GM12801 (cell line): ENCODE data around the gene DHX30.

Experiments used
- TF ChIP-seq, protein P1 (sequence below): IDR thresholded peaks from one replicate; pipeline ENCODE4 v1.5.1; 2011; ENCODE audit warnings: control low read depth; ENCODE audit not compliant: insufficient read length; ENCODE audit errors: extremely low read depth

The DHX30 gene

DNA sequence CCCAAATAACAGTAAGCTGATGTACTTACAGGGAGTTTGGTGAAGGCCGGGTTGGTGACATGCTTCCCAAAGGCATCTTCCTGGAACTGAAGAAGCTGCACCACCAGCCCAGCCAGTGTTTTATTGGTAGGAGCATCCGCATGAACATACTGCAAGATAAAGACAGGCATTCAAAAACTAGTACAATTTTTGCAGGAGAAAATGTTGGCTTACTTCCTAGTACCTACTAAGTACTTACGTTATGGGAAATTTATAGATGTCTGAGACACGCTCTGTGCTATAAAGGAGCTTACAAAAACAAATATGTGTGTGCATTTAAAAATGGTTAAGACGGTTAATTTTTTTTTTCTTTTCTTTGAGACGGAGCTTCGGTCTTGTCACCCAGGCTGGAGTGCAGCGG is 30.1 kb upstream of the DHX30 start:
- TF ChIP-seq, protein P1, sequence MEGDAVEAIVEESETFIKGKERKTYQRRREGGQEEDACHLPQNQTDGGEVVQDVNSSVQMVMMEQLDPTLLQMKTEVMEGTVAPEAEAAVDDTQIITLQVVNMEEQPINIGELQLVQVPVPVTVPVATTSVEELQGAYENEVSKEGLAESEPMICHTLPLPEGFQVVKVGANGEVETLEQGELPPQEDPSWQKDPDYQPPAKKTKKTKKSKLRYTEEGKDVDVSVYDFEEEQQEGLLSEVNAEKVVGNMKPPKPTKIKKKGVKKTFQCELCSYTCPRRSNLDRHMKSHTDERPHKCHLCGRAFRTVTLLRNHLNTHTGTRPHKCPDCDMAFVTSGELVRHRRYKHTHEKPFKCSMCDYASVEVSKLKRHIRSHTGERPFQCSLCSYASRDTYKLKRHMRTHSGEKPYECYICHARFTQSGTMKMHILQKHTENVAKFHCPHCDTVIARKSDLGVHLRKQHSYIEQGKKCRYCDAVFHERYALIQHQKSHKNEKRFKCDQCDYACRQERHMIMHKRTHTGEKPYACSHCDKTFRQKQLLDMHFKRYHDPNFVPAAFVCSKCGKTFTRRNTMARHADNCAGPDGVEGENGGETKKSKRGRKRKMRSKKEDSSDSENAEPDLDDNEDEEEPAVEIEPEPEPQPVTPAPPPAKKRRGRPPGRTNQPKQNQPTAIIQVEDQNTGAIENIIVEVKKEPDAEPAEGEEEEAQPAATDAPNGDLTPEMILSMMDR: no peak

GRCh38 chr3:47778746-47779145 is 24.2 kb upstream of the DHX30 start:
- TF ChIP-seq, protein P1: no peak

GRCh38 chr3:47780741-47781684 is 21.9 kb upstream of the DHX30 start:
- TF ChIP-seq, protein P1: no peak

DNA sequence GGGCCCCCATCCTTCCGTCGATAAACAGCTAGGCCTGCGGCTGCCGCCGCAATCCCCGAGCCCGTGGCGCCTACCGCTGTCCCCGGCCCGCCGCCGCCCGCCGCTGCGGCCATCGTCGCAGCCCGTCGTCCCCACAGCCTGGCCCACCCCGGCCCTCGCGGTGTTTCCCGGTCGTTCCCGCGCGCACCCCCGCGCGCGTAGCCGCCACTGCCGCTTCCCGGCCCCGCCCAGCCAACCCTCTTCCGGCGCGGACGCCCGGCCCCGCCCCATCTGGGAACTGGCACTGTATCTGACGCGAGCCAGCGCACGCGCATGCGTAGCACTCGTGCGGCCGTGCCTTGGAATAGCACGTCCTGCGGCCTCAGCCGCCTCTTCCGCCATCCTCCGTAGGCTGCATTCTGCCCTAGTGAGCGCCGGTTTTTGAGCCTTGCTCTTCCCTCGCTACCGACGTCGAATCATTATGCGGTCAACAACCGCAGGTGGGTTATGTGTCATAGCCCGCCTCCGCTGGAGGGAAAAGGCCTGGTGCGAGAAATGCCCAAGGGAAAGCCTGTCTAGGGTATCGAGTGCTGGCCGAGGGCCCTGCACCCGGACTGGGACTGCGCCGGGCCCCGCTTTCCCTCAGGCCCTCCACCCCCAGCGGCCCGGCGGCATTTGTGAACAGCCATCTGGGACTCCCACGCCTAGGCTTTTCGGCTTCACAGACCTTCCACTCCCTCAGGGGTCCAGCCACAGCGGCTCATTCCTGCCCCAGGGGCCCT is 21.1 kb upstream of the DHX30 start, which contains the start of gene SMARCC1:
Gene SMARCC1, minus strand, starts transcription at position 209 of the 761 bp plus-strand sequence. Its CDS starts 96 bp downstream, at position 113.
- TF ChIP-seq, protein P1: no peak

GRCh38 chr3:47782446-47783308 is 20.3 kb upstream of the DHX30 start:
- TF ChIP-seq, protein P1: no peak

DNA sequence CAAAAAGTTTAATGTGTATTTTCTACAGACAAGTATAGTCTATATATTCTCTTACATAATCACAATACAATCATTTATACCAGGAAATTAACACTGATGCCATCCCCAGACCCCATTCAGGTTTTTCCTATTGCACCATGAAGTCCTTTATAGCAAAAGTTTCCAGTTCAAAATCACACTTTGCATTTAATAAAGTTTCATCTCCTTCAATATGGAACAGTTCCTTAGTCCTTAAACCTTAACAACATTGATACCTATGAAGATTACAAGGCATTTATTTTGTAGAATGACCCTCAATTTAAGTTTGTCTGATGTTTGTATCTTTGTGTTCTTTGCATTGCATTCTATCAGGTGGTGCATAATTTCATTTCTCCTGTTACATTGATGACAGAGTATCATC is 19.3 kb upstream of the DHX30 start:
- TF ChIP-seq, protein P1: no peak
